WTC11 (cell line): ENCODE data around the gene NPAS2. TPM values are rescaled to one million over a fixed set of nuclear protein-coding genes. Genes with fewer than 3 reads are reported as not detected.

Experiments used
- ATF3 ChIP-seq: sonication (generic); formaldehyde crosslinking; conservative IDR thresholded peaks from 2 replicates; pipeline ENCODE4 v1.8.1; 2022; ENCODE audit warnings: mild to moderate bottlenecking, missing genetic modification reagents
- CREM ChIP-seq: sonication (generic); formaldehyde crosslinking; IDR thresholded peaks from 2 replicates; pipeline ENCODE4 v1.8.1; 2022; ENCODE audit warnings: mild to moderate bottlenecking, missing genetic modification reagents, moderate library complexity
- CTCF ChIP-seq: fragments of 200-600 bp; IDR thresholded peaks from 2 replicates; pipeline ENCODE4 v1.8.0; 2022; ENCODE audit warnings: antibody characterized with exemption
- ELF4 ChIP-seq: sonication (generic); formaldehyde crosslinking; IDR thresholded peaks from 2 replicates; pipeline ENCODE4 v1.8.1; 2022; ENCODE audit warnings: low read depth, mild to moderate bottlenecking, moderate library complexity, missing genetic modification reagents
- EMX1 ChIP-seq: fragments of 250-450 bp; sonication (Bioruptor Pico); IDR thresholded peaks from 2 replicates; pipeline ENCODE4 v1.8.0; 2021; ENCODE audit warnings: mild to moderate bottlenecking
- ESRRA ChIP-seq: sonication (generic); formaldehyde crosslinking; IDR thresholded peaks from 2 replicates; pipeline ENCODE4 v1.8.1; 2022; ENCODE audit warnings: mild to moderate bottlenecking, missing genetic modification reagents, borderline replicate concordance
- FOXP1 ChIP-seq: sonication (generic); formaldehyde crosslinking; IDR thresholded peaks from 2 replicates; pipeline ENCODE4 v1.8.0; 2022; ENCODE audit warnings: missing genetic modification reagents, mild to moderate bottlenecking, moderate library complexity, borderline replicate concordance
- FOXP4 ChIP-seq: sonication (generic); formaldehyde crosslinking; IDR thresholded peaks from 2 replicates; pipeline ENCODE4 v1.8.0; 2022; ENCODE audit warnings: mild to moderate bottlenecking, missing genetic modification reagents
- GABPB1 ChIP-seq: sonication (generic); formaldehyde crosslinking; IDR thresholded peaks from 2 replicates; pipeline ENCODE4 v1.8.1; 2023; ENCODE audit warnings: mild to moderate bottlenecking, missing genetic modification reagents
- IRF1 ChIP-seq: sonication (generic); formaldehyde crosslinking; IDR thresholded peaks from 2 replicates; pipeline ENCODE4 v1.8.0; 2023; ENCODE audit warnings: missing genetic modification reagents
- MLX ChIP-seq: sonication (generic); formaldehyde crosslinking; IDR thresholded peaks from 2 replicates; pipeline ENCODE4 v1.8.1; 2023; ENCODE audit warnings: mild to moderate bottlenecking, missing genetic modification reagents, moderate library complexity
- RELA ChIP-seq: sonication (generic); formaldehyde crosslinking; IDR thresholded peaks from 2 replicates; pipeline ENCODE4 v1.8.1; 2022; ENCODE audit warnings: missing genetic modification reagents, mild to moderate bottlenecking, borderline replicate concordance
- RORB ChIP-seq: fragments of 250-450 bp; sonication (Bioruptor Pico); IDR thresholded peaks from 2 replicates; pipeline ENCODE4 v1.9.0; 2021; ENCODE audit warnings: mild to moderate bottlenecking
- SP1 ChIP-seq: sonication (generic); formaldehyde crosslinking; conservative IDR thresholded peaks from 2 replicates; pipeline ENCODE4 v1.8.1; 2022; ENCODE audit warnings: missing genetic modification reagents
- USF1 ChIP-seq: sonication (generic); formaldehyde crosslinking; IDR thresholded peaks from 2 replicates; pipeline ENCODE4 v1.8.0; 2022; ENCODE audit warnings: mild to moderate bottlenecking, missing genetic modification reagents
- ZBTB43 ChIP-seq: sonication (generic); formaldehyde crosslinking; IDR thresholded peaks from 2 replicates; pipeline ENCODE4 v1.8.1; 2023; ENCODE audit warnings: mild to moderate bottlenecking, missing genetic modification reagents
- ZNF121 ChIP-seq: sonication (generic); formaldehyde crosslinking; IDR thresholded peaks from 2 replicates; pipeline ENCODE4 v1.8.0; 2023; ENCODE audit warnings: missing genetic modification reagents
- ZNF281 ChIP-seq: sonication (generic); formaldehyde crosslinking; IDR thresholded peaks from 2 replicates; pipeline ENCODE4 v1.8.0; 2023; ENCODE audit warnings: mild to moderate bottlenecking, missing genetic modification reagents
- ZNF532 ChIP-seq: fragments of 250-450 bp; sonication (Bioruptor Pico); IDR thresholded peaks from 2 replicates; pipeline ENCODE4 v1.9.0; 2021; ENCODE audit warnings: mild to moderate bottlenecking, borderline replicate concordance
- ZSCAN18 ChIP-seq: fragments of 250-450 bp; sonication (Bioruptor Pico); IDR thresholded peaks from 2 replicates; pipeline ENCODE4 v2.1.2; 2022; ENCODE audit warnings: mild to moderate bottlenecking, moderate library complexity
- total RNA-seq: library from RNA; stranded (reverse); gene quantifications from 3 replicates; pipeline ENCODE4 v1.2.3, GENCODE V29; 2021

The NPAS2 gene
- total RNA-seq, 1 experiment from 2014 or later, result 2.6 TPM

- TF ChIP-seq ZBTB43 (CRISPR knock-in tag), result no peak; the same call in 1 of the 2 replicates
- TF ChIP-seq GABPB1 (CRISPR knock-in tag), result peak; percentile 97
- TF ChIP-seq ZNF532 (CRISPR knock-in tag), result peak; percentile 10; the same call in 1 of the 2 replicates
- 0 out of 2 replicates have a peak, but pooled peaks have one; percentile 70 for TF ChIP-seq ELF4 (CRISPR knock-in tag)
- no peak for TF ChIP-seq RORB
- TF ChIP-seq EMX1 (CRISPR knock-in tag), result 0 out of 2 replicates have a peak, but pooled peaks have one; percentile 51
- peak; percentile 93; the same call in 1 of the 2 replicates for TF ChIP-seq IRF1 (CRISPR knock-in tag)
- TF ChIP-seq ZSCAN18 (CRISPR knock-in tag), result no peak
- no peak for TF ChIP-seq ESRRA (CRISPR knock-in tag)
- peak; percentile 95 for TF ChIP-seq SP1 (CRISPR knock-in tag)
- peak; percentile 12; the same call in 1 of the 2 replicates for TF ChIP-seq ZNF121 (CRISPR knock-in tag)
- peak; percentile 79 for TF ChIP-seq FOXP4 (CRISPR knock-in tag)
- TF ChIP-seq FOXP1 (CRISPR knock-in tag), result peak; percentile 93; the same call in 1 of the 2 replicates
- TF ChIP-seq MLX (CRISPR knock-in tag), result 0 out of 2 replicates have a peak, but pooled peaks have one; percentile 44
- peak; percentile 93 for TF ChIP-seq CREM
- TF ChIP-seq ATF3, result peak; percentile 77
- TF ChIP-seq CTCF, result no peak
- TF ChIP-seq RELA (CRISPR knock-in tag), result no peak
- peak; percentile 77; the same call in 1 of the 2 replicates for TF ChIP-seq USF1 (CRISPR knock-in tag)
- TF ChIP-seq ZNF281 (CRISPR knock-in tag), result no peak
Observed at GRCh38 chr2:101001691-101002561, 182.0 kb downstream of the NPAS2 start, which contains the start of gene RPL31 (continued).
